Neural cell (in vitro differentiated cells): ENCODE data around the gene RUBCNL. TPM values are rescaled to one million over a fixed set of nuclear protein-coding genes. Genes with fewer than 3 reads are reported as not detected.

ENCODE experiments used
- H2AFZ ChIP-seq: fragments of 200-600, 300-800 bp; sonication (generic), shearing (Covaris generic); 2 replicates; pipeline ENCODE4 v1.6.0; 2014; ENCODE audit warnings: low read depth, mild to moderate bottlenecking, antibody characterized with exemption, low read length, moderate library complexity
- H3F3A ChIP-seq: fragments of 200-600 bp; shearing (Covaris generic); 2 replicates; pipeline ENCODE4 v1.6.1; 2016; ENCODE audit warnings: mild to moderate bottlenecking, moderate library complexity, mixed read lengths, antibody characterized with exemption, low read length; ENCODE audit not compliant: insufficient read depth, poor library complexity, severe bottlenecking
- H3K27ac ChIP-seq: fragments of 200-600, 300-800 bp; sonication (generic), shearing (Covaris generic); 2 replicates; pipeline ENCODE4 v1.5.1; 2014; ENCODE audit warnings: mild to moderate bottlenecking, low read length, moderate library complexity
- H3K27me3 ChIP-seq: fragments of 300-800, 200-600 bp; sonication (generic), shearing (Covaris generic); 2 replicates; pipeline ENCODE4 v1.6.0; 2014; ENCODE audit warnings: mild to moderate bottlenecking, low read depth, low read length, moderate library complexity; ENCODE audit not compliant: insufficient read depth
- H3K36me3 ChIP-seq: fragments of 300-800, 200-600 bp; sonication (generic), shearing (Covaris generic); 2 replicates; pipeline ENCODE4 v1.5.1; 2014; ENCODE audit warnings: mild to moderate bottlenecking, antibody characterized with exemption, low read length, moderate library complexity; ENCODE audit not compliant: insufficient read depth
- H3K4me2 ChIP-seq: fragments of 300-800, 200-600 bp; sonication (generic), shearing (Covaris generic); 2 replicates; pipeline ENCODE4 v1.6.0; 2014; ENCODE audit warnings: mild to moderate bottlenecking, low read length
- H3K4me3 ChIP-seq: fragments of 300-800, 200-600 bp; sonication (generic), shearing (Covaris generic); 2 replicates; pipeline ENCODE4 v1.5.1; 2014; ENCODE audit warnings: mild to moderate bottlenecking, low read length, moderate library complexity
- H3K79me2 ChIP-seq: fragments of 200-600 bp; shearing (Covaris generic); replicated peaks from 2 replicates; pipeline ENCODE4 v1.6.0; 2014; ENCODE audit warnings: mild to moderate bottlenecking, low read length, moderate library complexity; ENCODE audit not compliant: insufficient read depth
- H3K9ac ChIP-seq: fragments of 300-800, 200-600 bp; sonication (generic), shearing (Covaris generic); 2 replicates; pipeline ENCODE4 v1.6.1; 2016; ENCODE audit warnings: mild to moderate bottlenecking, low read length, mixed read lengths
- H3K9me2 ChIP-seq: fragments of 200-600 bp; shearing (Covaris generic); 2 replicates; pipeline ENCODE4 v1.6.1; 2016; ENCODE audit warnings: mild to moderate bottlenecking, low read length, mixed read lengths; ENCODE audit not compliant: insufficient read depth
- H3K9me3 ChIP-seq: fragments of 200-600, 300-800 bp; sonication (generic), shearing (Covaris generic); 2 replicates; pipeline ENCODE4 v1.6.1; 2016; ENCODE audit warnings: mild to moderate bottlenecking, mixed run types, low read length, moderate library complexity, mixed read lengths
- H4K20me1 ChIP-seq: fragments of 200-600 bp; shearing (Covaris generic); 2 replicates; pipeline ENCODE4 v1.6.1; 2016; ENCODE audit warnings: mild to moderate bottlenecking, mixed run types; ENCODE audit not compliant: insufficient read depth
- EP300 ChIP-seq: fragments of 450-650 bp; conservative IDR thresholded peaks from 2 replicates; pipeline ENCODE4 v1.6.1; 2014; ENCODE audit warnings: antibody characterized with exemption, mild to moderate bottlenecking, moderate library complexity; ENCODE audit not compliant: poor library complexity, severe bottlenecking
- EZH2 ChIP-seq: fragments of 200-600, 300-800 bp; shearing (Covaris generic), sonication (generic); IDR thresholded peaks from 2 replicates; pipeline ENCODE4 v1.6.1; 2014; ENCODE audit warnings: antibody characterized with exemption, low read length, borderline replicate concordance, mild to moderate bottlenecking; ENCODE audit not compliant: insufficient read depth, poor library complexity, severe bottlenecking
- MXI1 ChIP-seq: fragments of 450-650 bp; conservative IDR thresholded peaks from 2 replicates; pipeline ENCODE4 v1.6.1; 2014; ENCODE audit warnings: antibody characterized with exemption, mild to moderate bottlenecking; ENCODE audit not compliant: poor library complexity, severe bottlenecking
- POLR2AphosphoS5 ChIP-seq: IDR thresholded peaks from 2 replicates; pipeline ENCODE4 v1.6.1; 2012
- RAD21 ChIP-seq: fragments of 450-650 bp; conservative IDR thresholded peaks from 2 replicates; pipeline ENCODE4 v1.6.1; 2014; ENCODE audit warnings: antibody characterized with exemption, mild to moderate bottlenecking, moderate library complexity
- REST ChIP-seq: IDR thresholded peaks from 2 replicates; pipeline ENCODE4 v1.6.1; 2012; ENCODE audit warnings: borderline replicate concordance
- SMC3 ChIP-seq: fragments of 450-650 bp; conservative IDR thresholded peaks from 2 replicates; pipeline ENCODE4 v1.6.1; 2014; ENCODE audit warnings: antibody characterized with exemption, mild to moderate bottlenecking, moderate library complexity; ENCODE audit not compliant: poor library complexity
- TAF1 ChIP-seq: IDR thresholded peaks from 2 replicates; pipeline ENCODE4 v1.6.1; 2012; ENCODE audit warnings: low read depth
- polyA plus RNA-seq: library from polyadenylated mRNA; depleted of rRNA; stranded (reverse); fragments of >200 nt; gene quantifications from 2 replicates; pipeline ENCODE4 v1.2.3, GENCODE V29; 2014
- TF ChIP-seq, protein P1 (sequence below): fragments of 450-650 bp; IDR thresholded peaks from 2 replicates; pipeline ENCODE4 v1.5.1; 2014; ENCODE audit warnings: antibody characterized with exemption, mild to moderate bottlenecking, moderate library complexity; ENCODE audit not compliant: poor library complexity, severe bottlenecking

Gene RUBCNL
- polyA plus RNA-seq, 1 donor from 2014 or later: not detected

GRCh38 chr13:46345866-46346265, 41.2 kb downstream of the RUBCNL start:
- Histone ChIP-seq H3K4me2 (no peak overlapping the region), H3K27ac (no peak overlapping the region), H2AFZ (no peak overlapping the region), H3K9me3 (no peaks in the 10 kb centered on the region), H3K4me3 (no peak overlapping the region), H3F3A (no peaks in the 10 kb centered on the region), H3K36me3 (no peaks in the 10 kb centered on the region), H3K79me2 (no peaks in the 10 kb centered on the region), H3K27me3 (no peaks in the 10 kb centered on the region), H4K20me1 (no peaks in the 10 kb centered on the region), H3K9me2 (no peaks in the 10 kb centered on the region), H3K9ac (no peak overlapping the region)
- TF ChIP-seq SMC3 (no peak), MXI1 (no peak), POLR2AphosphoS5 (no peak), REST (no peak), RAD21 (no peak), TAF1 (no peak), EZH2 (no peak), EP300 (no peak)
- TF ChIP-seq, protein P1, sequence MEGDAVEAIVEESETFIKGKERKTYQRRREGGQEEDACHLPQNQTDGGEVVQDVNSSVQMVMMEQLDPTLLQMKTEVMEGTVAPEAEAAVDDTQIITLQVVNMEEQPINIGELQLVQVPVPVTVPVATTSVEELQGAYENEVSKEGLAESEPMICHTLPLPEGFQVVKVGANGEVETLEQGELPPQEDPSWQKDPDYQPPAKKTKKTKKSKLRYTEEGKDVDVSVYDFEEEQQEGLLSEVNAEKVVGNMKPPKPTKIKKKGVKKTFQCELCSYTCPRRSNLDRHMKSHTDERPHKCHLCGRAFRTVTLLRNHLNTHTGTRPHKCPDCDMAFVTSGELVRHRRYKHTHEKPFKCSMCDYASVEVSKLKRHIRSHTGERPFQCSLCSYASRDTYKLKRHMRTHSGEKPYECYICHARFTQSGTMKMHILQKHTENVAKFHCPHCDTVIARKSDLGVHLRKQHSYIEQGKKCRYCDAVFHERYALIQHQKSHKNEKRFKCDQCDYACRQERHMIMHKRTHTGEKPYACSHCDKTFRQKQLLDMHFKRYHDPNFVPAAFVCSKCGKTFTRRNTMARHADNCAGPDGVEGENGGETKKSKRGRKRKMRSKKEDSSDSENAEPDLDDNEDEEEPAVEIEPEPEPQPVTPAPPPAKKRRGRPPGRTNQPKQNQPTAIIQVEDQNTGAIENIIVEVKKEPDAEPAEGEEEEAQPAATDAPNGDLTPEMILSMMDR: no peak

DNA sequence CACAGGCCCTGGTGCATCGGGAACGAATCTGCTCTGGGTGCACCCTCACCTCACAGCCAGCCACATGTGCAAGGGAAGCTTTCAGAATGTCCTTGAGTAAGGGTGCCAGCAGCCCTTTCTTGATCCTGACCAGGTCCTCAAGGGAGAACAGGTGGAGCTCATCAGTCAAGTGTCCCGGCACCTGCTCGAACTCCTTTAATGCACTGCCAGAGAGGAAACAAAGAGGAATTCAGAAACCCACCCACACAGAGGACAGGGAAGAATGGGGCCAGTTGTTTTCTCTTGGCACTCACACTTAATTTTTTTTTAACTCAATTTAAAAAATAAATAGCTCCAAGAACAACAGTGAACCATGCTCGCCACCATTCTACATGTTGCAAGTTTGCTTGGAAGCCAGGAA, 41.7 kb downstream of the RUBCNL start:
- Histone ChIP-seq H3K27me3 (no peaks in the 10 kb centered on the region), H3K9me3 (no peaks in the 10 kb centered on the region), H3K4me2 (no peak overlapping the region), H3K27ac (no peak overlapping the region), H3K9me2 (no peaks in the 10 kb centered on the region), H4K20me1 (no peaks in the 10 kb centered on the region), H3K79me2 (no peaks in the 10 kb centered on the region), H3K4me3 (no peak overlapping the region), H3K9ac (no peak overlapping the region), H3F3A (no peaks in the 10 kb centered on the region), H2AFZ (no peak overlapping the region), H3K36me3 (no peaks in the 10 kb centered on the region)
- TF ChIP-seq MXI1: no peak
- TF ChIP-seq REST: no peak
- TF ChIP-seq EP300: no peak
- no peak for TF ChIP-seq SMC3
